CD14-positive monocyte (primary cell): ENCODE results near the gene TAAR1. TPM values are rescaled to one million over a fixed set of nuclear protein-coding genes. Genes with fewer than 3 reads are reported as not detected.

Experiments used
- DNase-seq, 3 donors: peaks; one replicate each; pipeline ENCODE4 v3.0.0-alpha.2; 2011 to 2022
- H2AFZ ChIP-seq: 2 replicates; pipeline ENCODE4 v1.6.0; 2012; ENCODE audit warnings: mild to moderate bottlenecking, low read depth, low read length, inconsistent platforms; ENCODE audit not compliant: insufficient read depth, poor library complexity, severe bottlenecking
- H3K27ac ChIP-seq, 2 donors: 1 replicate in 1 of 2; 2 replicates in 1 of 2; pipeline ENCODE4 v1.5.1; 2012 to 2013; ENCODE audit warnings: low read length in 2 of 2, control low read depth in 1 of 2, inconsistent platforms in 1 of 2, low read depth in 1 of 2, mild to moderate bottlenecking in 1 of 2
- H3K27me3 ChIP-seq, 2 donors: one replicate each; pipeline versions ENCODE4 v1.6.0 to v1.6.1; 2011 to 2013; ENCODE audit warnings: low read length in 2 of 2; ENCODE audit not compliant: control insufficient read depth in 2 of 2, insufficient read depth in 2 of 2
- H3K36me3 ChIP-seq, 2 donors: replicated peaks in 1 of 2; 1 replicate in 1 of 2; 2 replicates in 1 of 2; pipeline versions ENCODE4 v1.5.1 to v1.6.1; 2012 to 2013; ENCODE audit warnings: low read length in 2 of 2, control low read depth in 1 of 2, inconsistent platforms in 1 of 2, mild to moderate bottlenecking in 1 of 2; ENCODE audit not compliant: insufficient read depth in 2 of 2, control insufficient read depth in 1 of 2
- H3K4me1 ChIP-seq, 2 donors: 1 replicate in 1 of 2; 2 replicates in 1 of 2; pipeline versions ENCODE4 v1.5.1 to v1.6.1; 2012 to 2013; ENCODE audit warnings: low read length in 2 of 2, control low read depth in 1 of 2, inconsistent platforms in 1 of 2, mild to moderate bottlenecking in 1 of 2, moderate library complexity in 1 of 2; ENCODE audit not compliant: insufficient read depth in 2 of 2, control insufficient read depth in 1 of 2
- H3K4me2 ChIP-seq: replicated peaks from 2 replicates; pipeline ENCODE3; 2012; ENCODE audit warnings: low read length, moderate library complexity, mild to moderate bottlenecking; ENCODE audit not compliant: poor library complexity, severe bottlenecking; ENCODE audit errors: extremely low read depth
- H3K4me3 ChIP-seq, 3 experiments: fragments of 200-600 bp in 1 of 3; sonication (generic) in 1 of 3; replicated peaks in 1 of 3; 1 replicate in 2 of 3; 2 replicates in 1 of 3; pipeline ENCODE4 v1.5.1; 2011 to 2013; ENCODE audit warnings: low read length in 3 of 3, mild to moderate bottlenecking in 3 of 3, control low read depth in 2 of 3, low read depth in 2 of 3, inconsistent platforms in 1 of 3, moderate library complexity in 1 of 3
- H3K79me2 ChIP-seq: 2 replicates; pipeline ENCODE4 v1.6.0; 2012; ENCODE audit warnings: mild to moderate bottlenecking, control low read depth, inconsistent platforms, low read length, moderate library complexity; ENCODE audit not compliant: insufficient read depth
- H3K9ac ChIP-seq: 2 replicates; pipeline ENCODE4 v1.6.0; 2017; ENCODE audit warnings: low read length, mild to moderate bottlenecking; ENCODE audit not compliant: insufficient read depth, poor library complexity, severe bottlenecking
- H3K9me3 ChIP-seq, 2 donors: replicated peaks in 1 of 2; 1 replicate in 1 of 2; 2 replicates in 1 of 2; pipeline versions ENCODE4 v1.5.1 to v1.6.1; 2012 to 2013; ENCODE audit warnings: low read length in 2 of 2, control low read depth in 1 of 2; ENCODE audit not compliant: control insufficient read depth in 1 of 2, insufficient read depth in 1 of 2
- H4K20me1 ChIP-seq: 2 replicates; pipeline ENCODE4 v1.6.0; 2012; ENCODE audit warnings: mild to moderate bottlenecking, low read length, control low read depth, moderate library complexity; ENCODE audit not compliant: insufficient read depth
- H3K27ac Mint-ChIP-seq, 7 donors: one replicate each; pipeline ENCODE4 v1.8.0; 2020; ENCODE audit warnings: mild to moderate bottlenecking in 7 of 7, mixed read lengths in 7 of 7, moderate library complexity in 6 of 7, inconsistent platforms in 2 of 7
- H3K27me3 Mint-ChIP-seq, 3 donors: one replicate each; pipeline ENCODE4 v1.8.0; 2021 to 2022; ENCODE audit warnings: low read depth in 3 of 3, mild to moderate bottlenecking in 3 of 3, mixed read lengths in 3 of 3, moderate library complexity in 3 of 3, inconsistent platforms in 1 of 3
- H3K36me3 Mint-ChIP-seq, 2 donors: one replicate each; pipeline ENCODE4 v1.8.0; 2020; ENCODE audit warnings: mixed read lengths in 2 of 2, inconsistent platforms in 1 of 2, mild to moderate bottlenecking in 1 of 2
- H3K4me1 Mint-ChIP-seq: one replicate; pipeline ENCODE4 v1.8.0; 2020; ENCODE audit warnings: mild to moderate bottlenecking, mixed read lengths
- H3K4me3 Mint-ChIP-seq, 2 donors: one replicate each; pipeline ENCODE4 v1.8.0; 2020; ENCODE audit warnings: mild to moderate bottlenecking in 2 of 2, mixed read lengths in 2 of 2, moderate library complexity in 1 of 2
- H3K9me3 Mint-ChIP-seq, 7 donors: one replicate each; pipeline ENCODE4 v1.8.0; 2020 to 2022; ENCODE audit warnings: mixed read lengths in 7 of 7, mild to moderate bottlenecking in 6 of 7, moderate library complexity in 6 of 7, inconsistent platforms in 2 of 7
- CTCF ChIP-seq: fragments of 200-600 bp; IDR thresholded peaks from one replicate; pipeline ENCODE4 v1.8.0; 2022; ENCODE audit warnings: antibody characterized with exemption, mild to moderate bottlenecking
- WGBS: methylation state at CpG from one replicate; pipeline ENCODE4 v1.1.5; 2013; ENCODE audit warnings: missing lambda C conversion rate; ENCODE audit not compliant: insufficient coverage; 5-methylcytosine and 5-hydroxymethylcytosine counted together
- intact Hi-C, 2 donors: fragments of 100-400 bp; cut with micrococcal nuclease; formaldehyde crosslinking; loops; one replicate each; pipeline versions ENCODE4 v1.15.0 to v1.15.1; 2023
- polyA plus RNA-seq, 3 donors: library from polyadenylated mRNA; depleted of rRNA in 1 of 3; unstranded in 2 of 3; stranded (reverse) in 1 of 3; fragments of 300-500 nt in 2 of 3; fragments of >200 nt in 1 of 3; fragmentation: Illumina TruSeq in 2 of 3; gene quantifications; 1 replicate in 2 of 3; 2 replicates in 1 of 3; pipeline ENCODE4 v1.2.3, GENCODE V29; 2012 to 2021

Gene TAAR1
- polyA plus RNA-seq, 3 donors = not detected

GRCh38 chr6:132598473-132598872 lies 60.5 kb downstream of the TAAR1 start:
- peaks cover 1 to 2% (median 1%) of the 10 kb centered on the region in 3 donors for H3K27me3 Mint-ChIP-seq
- DNase-seq = peak; percentile 3 to 17 (median 6)
- no peak overlapping the region for H3K9ac ChIP-seq

GRCh38 chr6:132596201-132596600 lies 62.8 kb downstream of the TAAR1 start:
- H2AFZ ChIP-seq = no peak overlapping the region
- H3K79me2 ChIP-seq = no peaks in the 10 kb centered on the region
- Mint-ChIP-seq H3K27me3 (peaks cover 1 to 2% (median 1%) of the 10 kb centered on the region in 3 donors), H3K4me3 (no peak overlapping the region), H3K27ac (no peak overlapping the region), H3K4me1 (peaks cover 21% of the 10 kb centered on the region), H3K36me3 (no peaks in the 10 kb centered on the region), H3K9me3 (peaks cover 0 to 3% (median 0%) of the 10 kb centered on the region in 7 donors)
- no peak overlapping the region for H3K27ac ChIP-seq
- no peak for DNase-seq
- WGBS = no CpG with 5 or more reads among the region's 6 CpGs
- no peaks in the 10 kb centered on the region for H3K36me3 ChIP-seq
- peaks cover 16 to 18% of the 10 kb centered on the region in 2 donors for H3K4me1 ChIP-seq
- intact Hi-C loops = no loop called here
- H3K4me2 ChIP-seq = no peak overlapping the region
- no peaks in the 10 kb centered on the region for H3K9me3 ChIP-seq
- no peak overlapping the region for H3K4me3 ChIP-seq
- H3K9ac ChIP-seq = no peak overlapping the region
- no peaks in the 10 kb centered on the region for H4K20me1 ChIP-seq
- H3K27me3 ChIP-seq = no peaks in the 10 kb centered on the region
- TF ChIP-seq CTCF = no peak

More at GRCh38 chr6:132598473-132598872, 60.5 kb downstream of the TAAR1 start:
- Histone ChIP-seq H3K4me3 (no peak overlapping the region), H3K36me3 (no peaks in the 10 kb centered on the region), H3K9me3 (no peaks in the 10 kb centered on the region), H3K27me3 (no peaks in the 10 kb centered on the region), H3K4me1 (peaks cover 0 to under 1% of the 10 kb centered on the region in 2 donors), H3K79me2 (no peaks in the 10 kb centered on the region), H4K20me1 (no peaks in the 10 kb centered on the region), H3K27ac (no peak overlapping the region), H2AFZ (no peak overlapping the region), H3K4me2 (no peak overlapping the region)
- intact Hi-C loops = no loop called here
- no peak overlapping the region for H3K4me3 Mint-ChIP-seq
- peak; percentile 45 for TF ChIP-seq CTCF
- H3K9me3 Mint-ChIP-seq = peaks cover 0 to 3% (median 0%) of the 10 kb centered on the region in 7 donors
- peaks cover 5% of the 10 kb centered on the region for H3K4me1 Mint-ChIP-seq
- no peak overlapping the region for H3K27ac Mint-ChIP-seq
- 24% methylated on average over 2 of the region's 3 CpGs for WGBS
- no peaks in the 10 kb centered on the region for H3K36me3 Mint-ChIP-seq

Other genes with a start within 250 kb of the TAAR1 start
- gene STX7, start 146.1 kb downstream of the TAAR1 start, polyA plus RNA-seq = 10 to 100 TPM; 49.7 to 85.1 (median 81.7) TPM
- not detected for gene TAAR9, start 120.9 kb downstream of the TAAR1 start, polyA plus RNA-seq
- gene TAAR8, start 106.5 kb downstream of the TAAR1 start, polyA plus RNA-seq = not detected
- not detected for gene TAAR6, start 88.9 kb downstream of the TAAR1 start, polyA plus RNA-seq
- not detected for gene TAAR5, start 69.4 kb downstream of the TAAR1 start, polyA plus RNA-seq
- gene TAAR2, start 34.9 kb downstream of the TAAR1 start, polyA plus RNA-seq = not detected
- 10 to 100 TPM in 2 of 3 donors, 1 to 10 TPM in 1; 7.9 to 61.2 (median 47.9) TPM for gene VNN1, start 54.9 kb upstream of the TAAR1 start, polyA plus RNA-seq
- 100 to 1,000 TPM; 134 to 394 (median 359) TPM for gene VNN2, start 98.7 kb upstream of the TAAR1 start, polyA plus RNA-seq
- 10 to 100 TPM; 10.3 to 36.6 (median 24.8) TPM for gene SLC18B1, start 139.5 kb upstream of the TAAR1 start, polyA plus RNA-seq
- 1,000 to 10,000 TPM in 1 of 3 donors, 100 to 1,000 TPM in 2; 599 to 3,096 (median 618) TPM for gene RPS12, start 155.4 kb upstream of the TAAR1 start, polyA plus RNA-seq